ENCODE results near the gene CAMK2G. TPM values are rescaled to one million over a fixed set of nuclear protein-coding genes. Genes with fewer than 3 reads are reported as not detected.

CAMK2G gene
- total and polyA plus RNA-seq, 2 experiments from 2014 or later = 24.3 to 25.7 TPM

- H3K4me2 ChIP-seq (ENCODE audit: unreplicated experiment) = peak overlapping the region; percentile 99
- in situ Hi-C loops (cut with MboI) = no loop called here
- H2AFZ ChIP-seq = peak overlapping the region; percentile 86; the same call in 1 of the 2 replicates
- TF ChIP-seq EZH2phosphoT487 (IDR thresholded peaks at IDR 0.05; ENCODE audit: insufficient read depth, low read depth) (no peak), EZH2 (IDR thresholded peaks at IDR 0.05; ENCODE audit: insufficient read depth, poor library complexity, severe bottlenecking) (no peak)
- peak overlapping the region; percentile 87 for H3K9ac ChIP-seq
- peaks cover 18% of the 10 kb centered on the region for H3K36me3 ChIP-seq (ENCODE audit: low read depth)
- peaks cover 19% of the 10 kb centered on the region for H3K4me1 ChIP-seq (ENCODE audit: insufficient read depth)
- H3K9me2 ChIP-seq (ENCODE audit: insufficient read depth) = no peaks in the 10 kb centered on the region
- H3K4me3 ChIP-seq = peak overlapping the region; percentile 83
- H3K79me2 ChIP-seq (ENCODE audit: insufficient read depth) = peaks cover 93% of the 10 kb centered on the region
- 8 to 10% methylated on average over 11 of the region's 11 CpGs for WGBS, 2 experiments (ENCODE audit: low coverage in 1 of 2, low lambda C conversion rate in 2 of 2, missing lambda C conversion rate in 2 of 2)
- peaks cover 36% of the 10 kb centered on the region for H3F3A ChIP-seq (ENCODE audit: insufficient read depth)
- H4K20me1 ChIP-seq (ENCODE audit: insufficient read depth) = no peaks in the 10 kb centered on the region
- H3K27me3 ChIP-seq (replicated peaks; ENCODE audit: insufficient read depth) = no peaks in the 10 kb centered on the region
- H3K27ac ChIP-seq = peak overlapping the region; percentile 72; the same call in 1 of the 2 replicates
- H3K9me3 ChIP-seq (ENCODE audit: low read depth) = no peaks in the 10 kb centered on the region
- DNase-seq = peak; percentile 55
Measured at GRCh38 chr10:73780966-73781365, 93.4 kb downstream of the CAMK2G start.

DNA sequence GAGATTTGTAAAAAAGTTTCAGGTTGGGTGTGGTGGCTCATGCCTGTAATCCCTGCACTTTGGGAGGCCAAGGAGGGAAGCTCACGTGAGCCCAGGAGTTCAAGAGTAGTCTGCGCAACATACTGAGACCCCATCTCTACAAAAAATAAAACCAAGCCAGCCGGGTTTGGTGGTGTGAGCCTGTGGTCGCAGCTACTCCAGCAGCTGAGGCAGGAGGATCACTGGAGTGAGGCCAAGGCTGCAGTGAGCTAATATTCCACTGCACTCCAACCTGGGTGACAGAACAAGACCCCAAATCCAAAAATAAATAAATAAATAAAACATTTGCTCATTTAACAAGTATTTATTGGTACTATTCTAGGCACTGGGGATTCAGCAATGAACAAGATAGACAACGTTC, 94.1 kb downstream of the CAMK2G start:
- no peak overlapping the region for H2AFZ ChIP-seq
- peaks cover 24% of the 10 kb centered on the region for H3K36me3 ChIP-seq (ENCODE audit: low read depth)
- H3K9me3 ChIP-seq (ENCODE audit: low read depth) = no peaks in the 10 kb centered on the region
- no peaks in the 10 kb centered on the region for H3K27me3 ChIP-seq (replicated peaks; ENCODE audit: insufficient read depth)
- TF ChIP-seq EZH2 (IDR thresholded peaks at IDR 0.05; ENCODE audit: insufficient read depth, poor library complexity, severe bottlenecking) (no peak), EZH2phosphoT487 (IDR thresholded peaks at IDR 0.05; ENCODE audit: insufficient read depth, low read depth) (no peak)
- H3K9me2 ChIP-seq (ENCODE audit: insufficient read depth) = no peaks in the 10 kb centered on the region
- H3K27ac ChIP-seq = 0 out of 2 replicates have a peak overlapping the region, but pooled peaks have one; percentile 72
- H3F3A ChIP-seq (ENCODE audit: insufficient read depth) = peaks cover 36% of the 10 kb centered on the region
- peak overlapping the region; percentile 87 for H3K9ac ChIP-seq
- no peaks in the 10 kb centered on the region for H4K20me1 ChIP-seq (ENCODE audit: insufficient read depth)
- H3K79me2 ChIP-seq (ENCODE audit: insufficient read depth) = peaks cover 97% of the 10 kb centered on the region
- peak overlapping the region; percentile 83 for H3K4me3 ChIP-seq
- peak overlapping the region; percentile 99 for H3K4me2 ChIP-seq (ENCODE audit: unreplicated experiment)
- in situ Hi-C loops (cut with MboI) = no loop called here
- peaks cover 25% of the 10 kb centered on the region for H3K4me1 ChIP-seq (ENCODE audit: insufficient read depth)
- 51 to 55% methylated on average over 5 of the region's 5 CpGs for WGBS, 2 experiments (ENCODE audit: low coverage in 1 of 2, low lambda C conversion rate in 2 of 2, missing lambda C conversion rate in 2 of 2)
- DNase-seq = no peak

DNA sequence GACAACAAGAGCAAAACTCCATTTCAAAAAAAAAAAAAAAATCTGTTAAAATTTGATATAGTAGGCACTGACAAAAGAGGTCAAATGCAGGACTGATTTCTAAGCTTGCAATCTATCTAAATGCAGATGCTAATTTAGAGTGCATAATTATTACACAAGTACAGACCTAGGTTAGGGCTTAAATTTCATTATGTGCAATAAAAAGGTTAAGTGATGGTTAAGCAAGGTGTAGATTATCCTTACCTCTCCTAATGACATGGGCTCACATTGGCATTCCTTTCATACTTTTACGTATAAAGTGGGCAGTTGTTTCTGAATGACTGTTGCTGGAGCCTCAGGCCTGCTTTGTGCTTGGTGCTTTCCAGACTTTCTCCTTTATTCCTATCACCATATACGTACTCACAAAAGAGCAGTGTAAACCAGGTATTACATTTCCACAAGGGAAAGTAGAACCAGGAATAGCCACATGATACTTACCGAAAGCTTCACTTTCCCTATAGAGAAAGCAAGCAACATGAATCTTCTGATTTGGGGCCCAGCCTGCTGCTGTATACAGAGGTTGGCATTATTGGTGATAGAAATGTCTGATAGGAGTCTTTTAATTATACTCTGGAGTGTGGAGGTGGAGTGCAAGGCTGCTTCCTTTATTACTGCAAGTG, 94.7 kb downstream of the CAMK2G start:
- peaks cover 29% of the 10 kb centered on the region for H3K36me3 ChIP-seq (ENCODE audit: low read depth)
- no peaks in the 10 kb centered on the region for H4K20me1 ChIP-seq (ENCODE audit: insufficient read depth)
- H3K9me3 ChIP-seq (ENCODE audit: low read depth) = no peaks in the 10 kb centered on the region
- in situ Hi-C loops (cut with MboI) = no loop called here
- H3K4me1 ChIP-seq (ENCODE audit: insufficient read depth) = peaks cover 28% of the 10 kb centered on the region
- no peak overlapping the region for H3K9ac ChIP-seq
- no peak overlapping the region for H3K4me2 ChIP-seq (ENCODE audit: unreplicated experiment)
- no peak for DNase-seq
- H3K4me3 ChIP-seq = no peak overlapping the region
- peaks cover 33% of the 10 kb centered on the region for H3F3A ChIP-seq (ENCODE audit: insufficient read depth)
- no peaks in the 10 kb centered on the region for H3K27me3 ChIP-seq (replicated peaks; ENCODE audit: insufficient read depth)
- no peak for TF ChIP-seq EZH2 (IDR thresholded peaks at IDR 0.05; ENCODE audit: insufficient read depth, poor library complexity, severe bottlenecking)
- no peak for TF ChIP-seq EZH2phosphoT487 (IDR thresholded peaks at IDR 0.05; ENCODE audit: insufficient read depth, low read depth)
- no peak overlapping the region for H2AFZ ChIP-seq
- WGBS, 2 experiments (ENCODE audit: low coverage in 1 of 2, low lambda C conversion rate in 2 of 2, missing lambda C conversion rate in 2 of 2) = 73% methylated on average over 3 of the region's 3 CpGs
- peaks cover 100% of the 10 kb centered on the region for H3K79me2 ChIP-seq (ENCODE audit: insufficient read depth)
- H3K9me2 ChIP-seq (ENCODE audit: insufficient read depth) = no peaks in the 10 kb centered on the region
- H3K27ac ChIP-seq = no peak overlapping the region

DNA sequence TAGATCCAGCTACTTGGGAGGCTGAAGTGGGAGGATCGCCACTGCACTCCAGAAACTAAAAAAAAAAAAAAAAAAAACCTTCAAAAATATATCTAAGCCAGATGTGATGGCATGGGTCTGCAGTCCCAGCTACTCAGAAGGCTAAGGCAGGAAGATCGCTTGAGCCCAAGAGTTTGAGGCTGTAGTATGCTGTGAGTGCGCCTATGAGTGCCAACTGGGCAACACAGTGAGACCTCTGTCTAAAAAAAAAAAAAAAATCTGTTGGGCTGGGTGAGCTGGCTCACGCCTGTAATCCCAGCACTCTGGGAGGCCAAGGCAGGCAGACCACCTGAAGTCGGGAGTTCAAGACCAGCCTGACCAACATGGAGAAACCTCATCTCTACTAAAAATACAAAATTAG, 95.3 kb downstream of the CAMK2G start:
- peaks cover 29% of the 10 kb centered on the region for H3K36me3 ChIP-seq (ENCODE audit: low read depth)
- H3K9me2 ChIP-seq (ENCODE audit: insufficient read depth) = no peaks in the 10 kb centered on the region
- 66 to 69% methylated on average over 5 of the region's 5 CpGs for WGBS, 2 experiments (ENCODE audit: low coverage in 1 of 2, low lambda C conversion rate in 2 of 2, missing lambda C conversion rate in 2 of 2)
- TF ChIP-seq EZH2phosphoT487 (IDR thresholded peaks at IDR 0.05; ENCODE audit: insufficient read depth, low read depth) (no peak), EZH2 (IDR thresholded peaks at IDR 0.05; ENCODE audit: insufficient read depth, poor library complexity, severe bottlenecking) (no peak)
- no peaks in the 10 kb centered on the region for H3K27me3 ChIP-seq (replicated peaks; ENCODE audit: insufficient read depth)
- H3K4me1 ChIP-seq (ENCODE audit: insufficient read depth) = peaks cover 30% of the 10 kb centered on the region
- H2AFZ ChIP-seq = no peak overlapping the region
- H3K9ac ChIP-seq = no peak overlapping the region
- no peaks in the 10 kb centered on the region for H3K9me3 ChIP-seq (ENCODE audit: low read depth)
- DNase-seq = no peak
- peaks cover 32% of the 10 kb centered on the region for H3F3A ChIP-seq (ENCODE audit: insufficient read depth)
- H3K4me2 ChIP-seq (ENCODE audit: unreplicated experiment) = no peak overlapping the region
- no peaks in the 10 kb centered on the region for H4K20me1 ChIP-seq (ENCODE audit: insufficient read depth)
- peaks cover 100% of the 10 kb centered on the region for H3K79me2 ChIP-seq (ENCODE audit: insufficient read depth)
- in situ Hi-C loops (cut with MboI) = no loop called here
- no peak overlapping the region for H3K4me3 ChIP-seq
- H3K27ac ChIP-seq = no peak overlapping the region
